Kidney epithelial cell (primary cell): Measurements from ENCODE around the gene SLC27A6. TPM values are rescaled to one million over a fixed set of nuclear protein-coding genes. Genes with fewer than 3 reads are reported as not detected.

ENCODE experiments used
- DNase-seq: peaks from one replicate; pipeline ENCODE4 v3.0.0-alpha.2; 2010; ENCODE audit warnings: low read depth
- H3K27me3 ChIP-seq: 2 replicates; pipeline ENCODE4 v1.6.0; 2011; ENCODE audit warnings: low read length; ENCODE audit not compliant: control insufficient read depth, insufficient read depth
- H3K36me3 ChIP-seq: 2 replicates; pipeline ENCODE4 v1.5.1; 2011; ENCODE audit warnings: low read length; ENCODE audit not compliant: control insufficient read depth, insufficient read depth
- H3K4me3 ChIP-seq: 2 replicates; pipeline ENCODE4 v1.5.1; 2011; ENCODE audit warnings: low read depth, mild to moderate bottlenecking, control low read depth, low read length
- total RNA-seq: library from RNA; depleted of rRNA; stranded (reverse); fragments of >200 nt; gene quantifications from 2 replicates; pipeline ENCODE4 v1.2.3, GENCODE V29; 2015
- TF ChIP-seq, protein P1 (sequence below): IDR thresholded peaks from 2 replicates; pipeline ENCODE4 v1.5.1; 2011; ENCODE audit warnings: mild to moderate bottlenecking, moderate library complexity, low read length, control low read depth, inconsistent platforms; ENCODE audit not compliant: insufficient read depth, poor library complexity, severe bottlenecking

SLC27A6 gene
- total RNA-seq, 1 donor from 2014 or later = 1.6 TPM

DNA sequence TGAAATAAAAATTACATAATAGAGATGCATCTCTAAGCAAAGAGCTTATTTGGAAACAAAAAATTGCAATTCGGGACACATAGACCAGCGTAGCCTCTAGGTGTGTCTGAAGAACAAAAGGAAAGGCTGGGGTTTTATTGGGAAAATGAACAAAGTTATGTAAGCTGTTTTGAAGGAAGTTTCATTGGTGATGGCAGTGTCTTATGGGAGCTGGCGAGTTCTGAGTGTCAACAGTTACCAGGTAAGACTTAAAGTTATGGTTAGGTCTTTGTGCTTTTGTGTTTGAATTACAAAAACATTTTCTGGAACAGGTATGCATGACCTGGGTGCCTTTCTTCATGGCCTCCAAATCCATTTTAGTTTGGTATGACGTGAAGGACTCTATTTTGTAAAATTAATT is 48.9 kb downstream of the SLC27A6 start:
- H3K27me3 ChIP-seq = no peaks in the 10 kb centered on the region
- TF ChIP-seq, protein P1, sequence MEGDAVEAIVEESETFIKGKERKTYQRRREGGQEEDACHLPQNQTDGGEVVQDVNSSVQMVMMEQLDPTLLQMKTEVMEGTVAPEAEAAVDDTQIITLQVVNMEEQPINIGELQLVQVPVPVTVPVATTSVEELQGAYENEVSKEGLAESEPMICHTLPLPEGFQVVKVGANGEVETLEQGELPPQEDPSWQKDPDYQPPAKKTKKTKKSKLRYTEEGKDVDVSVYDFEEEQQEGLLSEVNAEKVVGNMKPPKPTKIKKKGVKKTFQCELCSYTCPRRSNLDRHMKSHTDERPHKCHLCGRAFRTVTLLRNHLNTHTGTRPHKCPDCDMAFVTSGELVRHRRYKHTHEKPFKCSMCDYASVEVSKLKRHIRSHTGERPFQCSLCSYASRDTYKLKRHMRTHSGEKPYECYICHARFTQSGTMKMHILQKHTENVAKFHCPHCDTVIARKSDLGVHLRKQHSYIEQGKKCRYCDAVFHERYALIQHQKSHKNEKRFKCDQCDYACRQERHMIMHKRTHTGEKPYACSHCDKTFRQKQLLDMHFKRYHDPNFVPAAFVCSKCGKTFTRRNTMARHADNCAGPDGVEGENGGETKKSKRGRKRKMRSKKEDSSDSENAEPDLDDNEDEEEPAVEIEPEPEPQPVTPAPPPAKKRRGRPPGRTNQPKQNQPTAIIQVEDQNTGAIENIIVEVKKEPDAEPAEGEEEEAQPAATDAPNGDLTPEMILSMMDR = no peak
- no peak for DNase-seq
- no peak overlapping the region for H3K4me3 ChIP-seq
- no peaks in the 10 kb centered on the region for H3K36me3 ChIP-seq

- TF ChIP-seq, protein P1 = no peak
- Histone ChIP-seq H3K4me3 (no peak overlapping the region), H3K27me3 (no peaks in the 10 kb centered on the region), H3K36me3 (no peaks in the 10 kb centered on the region)
- no peak for DNase-seq
These were observed 53.5 kb downstream of the SLC27A6 start for GRCh38 chr5:129018837-129019236.

- Histone ChIP-seq H3K4me3 (no peak overlapping the region), H3K36me3 (no peaks in the 10 kb centered on the region), H3K27me3 (no peaks in the 10 kb centered on the region)
- TF ChIP-seq, protein P1 = no peak
- DNase-seq = no peak
These were observed 54.2 kb downstream of the SLC27A6 start for GRCh38 chr5:129019401-129019908.

DNA sequence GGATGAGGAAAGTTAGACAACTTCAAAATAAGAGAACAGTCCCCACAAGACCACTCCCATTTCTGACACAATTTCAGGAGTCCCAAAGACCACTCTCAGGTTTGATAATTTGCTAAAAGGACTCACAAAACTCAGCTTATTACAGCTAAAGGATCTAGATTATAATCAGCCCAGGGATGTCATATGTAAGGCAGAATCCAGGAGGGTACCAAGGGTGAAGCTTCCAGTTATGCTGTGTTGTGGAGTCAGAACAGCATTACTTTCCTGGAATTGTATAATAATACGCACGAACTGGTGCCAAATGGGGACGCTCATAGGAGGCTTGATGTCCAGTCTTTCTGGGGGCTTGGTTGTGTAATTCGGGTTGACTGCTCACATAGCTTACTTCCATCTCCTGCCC is 55.4 kb downstream of the SLC27A6 start:
- TF ChIP-seq, protein P1 = no peak
- Histone ChIP-seq H3K27me3 (no peaks in the 10 kb centered on the region), H3K36me3 (no peaks in the 10 kb centered on the region), H3K4me3 (no peak overlapping the region)
- DNase-seq = no peak

DNA sequence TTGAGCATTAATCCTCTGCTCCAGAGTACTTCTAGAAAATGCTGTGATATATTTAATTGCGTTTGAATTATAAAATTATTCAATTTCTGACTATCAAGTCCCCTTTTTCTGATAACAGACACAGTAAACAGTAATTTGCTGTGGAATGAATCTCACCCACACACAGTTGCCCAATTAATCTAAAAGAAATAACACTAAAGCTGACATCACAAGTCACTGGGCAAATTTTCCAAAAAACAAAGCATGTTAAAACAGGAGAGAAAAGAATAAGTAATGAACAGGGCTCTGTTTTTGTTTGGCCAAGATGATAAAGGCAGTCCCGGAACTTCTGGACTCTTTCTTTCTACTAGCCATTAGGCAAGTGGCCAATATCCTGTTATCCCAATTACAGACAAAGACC is 56.5 kb downstream of the SLC27A6 start:
- DNase-seq = no peak
- TF ChIP-seq, protein P1 = no peak
- no peak overlapping the region for H3K4me3 ChIP-seq
- no peaks in the 10 kb centered on the region for H3K36me3 ChIP-seq
- H3K27me3 ChIP-seq = no peaks in the 10 kb centered on the region

- DNase-seq = no peak
- H3K36me3 ChIP-seq = no peaks in the 10 kb centered on the region
- no peaks in the 10 kb centered on the region for H3K27me3 ChIP-seq
- H3K4me3 ChIP-seq = no peak overlapping the region
- TF ChIP-seq, protein P1 = no peak
These were observed 57.3 kb downstream of the SLC27A6 start for GRCh38 chr5:129022599-129022998.
